UCSD-AML1 (cell line): ENCODE measurements around the gene ERI2.

Experiments
- DNase-seq: peaks from one replicate; lab custom pipeline; 2025; ENCODE audit not compliant: unreplicated experiment; lab: John Stamatoyannopoulos, UW

The ERI2 gene

GRCh38 chr16:20806168-20807050 lies at the start of gene ERI2, which contains the start of gene REXO5:
Gene ERI2, minus strand, starts transcription at chr16:20806472. Its CDS starts 42 bp downstream, at chr16:20806430.
Gene REXO5, plus strand, starts transcription at chr16:20806527. Its CDS starts 427 bp downstream, at chr16:20806954.
- peak; percentile 94 for DNase-seq

- DNase-seq = no peak
These were observed 48.7 kb upstream of the ERI2 start for GRCh38 chr16:20854963-20855362.

GRCh38 chr16:20853981-20854620 lies 47.8 kb upstream of the ERI2 start:
- DNase-seq = no peak

- DNase-seq = no peak
These were observed 46.9 kb upstream of the ERI2 start for GRCh38 chr16:20853143-20853542.

- no peak for DNase-seq
These were observed 45.3 kb upstream of the ERI2 start for GRCh38 chr16:20851601-20852000.

- DNase-seq = no peak
These were observed 44.7 kb upstream of the ERI2 start for GRCh38 chr16:20850981-20851380.

GRCh38 chr16:20849589-20850390 lies 43.5 kb upstream of the ERI2 start:
- peak; percentile 65 for DNase-seq

- no peak for DNase-seq
These were observed 41.3 kb upstream of the ERI2 start for GRCh38 chr16:20847550-20847949.

- no peak for DNase-seq
These were observed 40.3 kb upstream of the ERI2 start for GRCh38 chr16:20846551-20846950.

GRCh38 chr16:20846030-20846429 lies 39.8 kb upstream of the ERI2 start:
- DNase-seq = no peak

- peak; percentile 36 for DNase-seq
These were observed 38.3 kb upstream of the ERI2 start for GRCh38 chr16:20844588-20844987.

- no peak for DNase-seq
These were observed 37.8 kb upstream of the ERI2 start for GRCh38 chr16:20844054-20844453.

- DNase-seq = no peak
These were observed 33.2 kb upstream of the ERI2 start for GRCh38 chr16:20839504-20839903.

GRCh38 chr16:20838240-20838639 lies 32.0 kb upstream of the ERI2 start:
- no peak for DNase-seq

GRCh38 chr16:20833086-20833485 lies 26.8 kb upstream of the ERI2 start:
- no peak for DNase-seq

- no peak for DNase-seq
These were observed 24.1 kb upstream of the ERI2 start for GRCh38 chr16:20830372-20830771.

GRCh38 chr16:20829536-20829935 lies 23.3 kb upstream of the ERI2 start:
- no peak for DNase-seq

GRCh38 chr16:20826039-20826566 lies 19.8 kb upstream of the ERI2 start:
- no peak for DNase-seq

GRCh38 chr16:20822521-20823325 lies 16.5 kb upstream of the ERI2 start:
- DNase-seq = no peak

- DNase-seq = no peak
These were observed 15.4 kb upstream of the ERI2 start for GRCh38 chr16:20821682-20822081.
